CD4-positive, alpha-beta T cell treated with Interleukin-15 for 1 hour (primary cell): ENCODE data around the gene RSPH9.

Source experiments
- DNase-seq: peaks from one replicate; pipeline ENCODE4 v3.0.0-alpha.2; 2020

RSPH9 gene, protein sequence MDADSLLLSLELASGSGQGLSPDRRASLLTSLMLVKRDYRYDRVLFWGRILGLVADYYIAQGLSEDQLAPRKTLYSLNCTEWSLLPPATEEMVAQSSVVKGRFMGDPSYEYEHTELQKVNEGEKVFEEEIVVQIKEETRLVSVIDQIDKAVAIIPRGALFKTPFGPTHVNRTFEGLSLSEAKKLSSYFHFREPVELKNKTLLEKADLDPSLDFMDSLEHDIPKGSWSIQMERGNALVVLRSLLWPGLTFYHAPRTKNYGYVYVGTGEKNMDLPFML

DNA sequence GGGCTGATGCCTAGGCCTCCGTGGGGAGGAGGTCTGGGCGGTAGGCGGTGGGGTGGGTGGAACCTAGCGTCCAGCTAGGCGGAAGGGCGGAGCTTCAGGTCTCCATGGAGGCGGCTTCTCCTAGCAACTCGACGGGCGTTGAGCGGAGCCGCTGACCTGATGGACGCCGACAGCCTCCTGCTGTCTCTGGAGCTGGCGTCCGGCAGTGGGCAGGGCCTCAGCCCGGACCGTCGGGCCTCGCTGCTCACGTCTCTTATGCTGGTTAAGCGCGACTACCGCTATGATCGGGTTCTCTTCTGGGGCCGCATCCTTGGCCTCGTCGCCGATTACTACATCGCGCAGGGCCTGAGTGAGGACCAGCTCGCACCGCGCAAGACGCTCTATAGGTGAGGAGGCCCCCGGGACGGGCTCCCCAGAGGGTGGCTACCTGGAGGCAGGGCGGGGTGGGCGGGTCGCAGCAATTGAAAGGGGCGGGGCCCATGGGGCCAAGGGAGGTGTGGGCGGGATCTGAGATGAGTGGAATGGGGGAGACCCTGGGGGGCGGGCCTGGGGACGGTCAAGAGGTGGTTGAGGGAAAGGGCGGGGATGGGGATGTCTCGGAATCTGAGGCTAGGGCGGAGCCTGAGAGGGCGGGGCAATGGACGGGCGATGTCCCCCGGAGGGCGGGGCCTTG, at the start of gene RSPH9:
TSS of gene RSPH9 (plus strand) at position 97 of the 673 bp plus-strand sequence. CDS start at position 160, 63 bp downstream.
- peak; percentile 72 for DNase-seq

DNA sequence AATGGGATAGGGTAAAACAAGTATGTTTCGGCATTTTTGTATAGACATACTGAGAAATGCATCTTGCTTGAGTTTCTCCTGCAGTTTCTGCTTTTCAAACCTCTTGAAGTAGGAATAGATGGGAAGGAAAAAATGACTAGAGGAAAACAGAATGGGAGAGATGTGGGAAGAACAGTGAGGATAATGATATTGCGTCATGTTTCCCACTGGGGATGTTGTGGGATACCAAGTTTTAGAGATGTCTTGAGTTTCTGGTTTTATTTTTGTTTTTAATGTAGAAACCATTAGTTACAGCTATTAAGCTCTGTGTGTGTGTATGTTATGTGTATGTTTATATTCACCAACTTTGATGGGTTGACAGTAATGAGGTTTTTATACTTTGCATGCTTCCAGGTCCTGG, 44.2 kb upstream of the RSPH9 start:
- DNase-seq = no peak

DNA sequence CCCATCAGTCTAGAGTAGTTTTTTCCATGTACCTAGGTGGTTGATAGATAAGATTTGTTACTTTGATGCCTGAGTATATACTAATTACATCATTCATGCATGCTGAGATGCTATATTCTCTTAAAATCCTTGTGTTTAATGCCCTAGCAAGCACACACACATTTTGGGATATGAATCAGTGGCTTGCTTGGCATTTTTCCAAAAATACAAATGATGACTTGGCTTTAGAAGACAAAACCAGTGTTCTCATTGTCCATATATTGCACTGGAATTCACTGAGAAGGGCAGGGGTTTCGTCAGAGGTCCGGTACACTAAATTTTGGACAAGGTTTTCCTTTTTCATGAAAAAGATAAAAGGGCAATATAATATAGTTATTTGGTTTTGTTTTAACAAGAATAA, 40.7 kb upstream of the RSPH9 start:
- no peak for DNase-seq

DNA sequence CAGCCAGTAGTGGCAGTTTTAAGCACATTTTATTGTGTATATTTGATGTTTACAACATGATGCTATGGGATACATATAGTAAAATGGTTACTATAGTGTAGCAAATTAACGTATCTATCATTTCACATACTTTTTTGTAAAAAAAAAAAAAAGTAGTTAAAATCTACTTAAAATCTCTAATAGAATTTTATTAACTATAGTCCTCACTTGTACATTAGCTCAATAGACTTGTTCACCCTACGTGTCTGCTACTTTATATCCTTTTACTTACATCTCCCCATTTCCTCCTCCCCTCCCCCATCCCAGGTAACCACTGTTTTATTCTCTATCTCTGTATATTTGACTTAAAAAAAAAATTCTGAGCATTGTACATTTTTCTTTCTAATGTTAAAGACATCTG, 38.8 kb upstream of the RSPH9 start:
- no peak for DNase-seq

DNA sequence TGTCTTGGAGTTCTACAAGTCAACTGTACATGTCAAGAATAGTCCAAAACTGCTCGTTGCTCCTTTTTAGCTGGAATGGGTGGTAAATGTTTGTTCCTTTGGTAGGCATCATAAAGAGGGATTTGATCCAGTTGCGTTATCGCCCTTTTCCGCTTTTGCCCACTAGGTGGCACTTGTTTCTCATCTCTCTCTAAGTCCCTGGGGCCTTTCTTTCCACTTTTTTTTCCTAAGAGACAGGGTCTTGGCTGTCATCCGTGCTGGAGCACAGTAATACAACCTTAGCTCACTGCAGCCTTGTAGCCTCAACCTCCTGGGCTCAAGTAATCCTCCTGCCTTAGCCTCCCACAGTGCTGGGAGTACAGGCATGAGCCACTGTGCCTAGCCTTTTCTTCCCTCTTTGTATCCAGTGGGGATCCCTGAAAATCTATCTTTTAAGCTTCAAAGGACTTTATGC, 36.5 kb upstream of the RSPH9 start:
- no peak for DNase-seq

DNA sequence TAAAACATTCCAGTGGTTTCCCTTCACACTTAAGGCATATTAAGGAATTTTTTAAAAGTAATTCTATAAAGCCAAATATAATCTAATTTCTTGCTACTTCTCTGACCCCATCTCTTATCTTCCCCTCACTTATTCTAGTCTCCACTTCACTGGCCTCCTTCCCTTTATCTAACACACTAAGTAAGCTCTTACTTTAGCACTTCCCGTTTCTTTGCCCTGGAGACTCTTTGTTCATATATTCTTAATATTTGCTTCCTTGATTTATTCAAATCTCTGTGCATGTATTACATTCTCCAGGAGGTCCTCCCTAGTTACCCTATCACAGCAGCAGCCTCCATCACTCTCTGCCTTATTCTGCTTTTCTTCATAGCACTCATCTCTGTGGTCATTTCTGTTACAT, 36.0 kb upstream of the RSPH9 start:
- DNase-seq = no peak

DNA sequence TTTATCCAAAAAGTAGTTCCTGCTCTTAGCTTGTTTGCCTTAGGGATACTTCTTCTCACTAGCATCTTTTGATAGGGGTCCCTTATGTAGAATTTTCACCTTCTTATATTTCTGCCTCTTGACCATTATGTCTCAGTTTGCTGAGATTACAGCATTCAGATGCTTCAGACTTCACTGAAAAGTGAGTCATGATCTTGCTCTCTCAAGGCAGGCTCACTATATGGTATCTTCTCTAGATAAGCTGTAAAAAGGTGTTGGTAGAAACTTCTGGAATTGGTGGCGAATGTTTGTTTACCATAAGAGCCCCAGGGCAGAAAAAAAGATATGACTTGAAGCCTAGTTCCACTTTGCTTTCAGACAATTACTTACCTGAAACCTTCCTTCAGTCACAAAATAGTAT, 35.4 kb upstream of the RSPH9 start:
- no peak for DNase-seq

DNA sequence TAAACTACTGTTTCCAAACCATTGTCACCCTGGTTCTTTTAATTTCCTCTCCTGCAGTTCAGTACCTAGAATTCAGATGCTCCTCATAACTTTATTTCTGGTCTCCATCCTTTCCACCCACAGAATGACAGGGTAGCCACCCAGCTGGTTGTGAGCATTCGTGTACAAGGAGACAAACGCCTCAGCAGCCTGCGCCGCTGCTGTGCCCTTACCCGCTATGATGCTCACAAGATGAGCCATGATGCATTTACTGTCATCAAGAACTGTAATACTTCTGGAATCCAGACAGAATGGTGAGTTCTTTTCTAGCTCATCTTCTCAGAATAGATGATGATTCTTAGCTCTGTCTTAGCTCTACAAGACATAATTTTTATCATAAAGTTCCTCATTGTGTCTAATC, 34.4 kb upstream of the RSPH9 start:
- no peak for DNase-seq

DNA sequence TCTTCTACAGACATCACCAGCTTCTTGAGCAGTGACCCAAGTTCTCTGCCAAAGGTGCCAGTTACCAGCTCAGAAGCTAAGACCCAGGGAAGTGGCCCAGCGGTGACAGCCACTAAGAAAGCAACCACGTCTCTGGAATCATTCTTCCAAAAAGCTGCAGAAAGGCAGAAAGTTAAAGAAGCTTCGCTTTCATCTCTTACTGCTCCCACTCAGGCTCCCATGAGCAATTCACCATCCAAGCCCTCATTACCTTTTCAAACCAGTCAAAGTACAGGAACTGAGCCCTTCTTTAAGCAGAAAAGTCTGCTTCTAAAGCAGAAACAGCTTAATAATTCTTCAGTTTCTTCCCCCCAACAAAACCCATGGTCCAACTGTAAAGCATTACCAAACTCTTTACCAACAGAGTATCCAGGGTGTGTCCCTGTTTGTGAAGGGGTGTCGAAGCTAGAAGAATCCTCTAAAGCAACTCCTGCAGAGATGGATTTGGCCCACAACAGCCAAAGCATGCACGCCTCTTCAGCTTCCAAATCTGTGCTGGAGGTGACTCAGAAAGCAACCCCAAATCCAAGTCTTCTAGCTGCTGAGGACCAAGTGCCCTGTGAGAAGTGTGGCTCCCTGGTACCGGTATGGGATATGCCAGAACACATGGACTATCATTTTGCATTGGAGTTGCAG, 31.0 kb upstream of the RSPH9 start:
- DNase-seq = no peak

DNA sequence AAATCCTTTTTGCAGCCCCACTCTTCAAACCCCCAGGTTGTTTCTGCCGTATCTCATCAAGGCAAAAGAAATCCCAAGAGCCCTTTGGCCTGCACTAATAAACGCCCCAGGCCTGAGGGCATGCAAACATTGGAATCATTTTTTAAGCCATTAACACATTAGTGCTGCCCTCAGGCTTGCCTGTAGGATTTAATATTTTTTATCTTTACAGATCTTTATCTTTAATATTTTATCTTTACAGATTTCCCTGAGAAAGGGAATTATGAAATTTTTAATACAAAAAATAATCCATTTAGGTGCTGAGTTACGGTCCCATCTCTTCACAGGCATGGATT, 30.5 kb upstream of the RSPH9 start:
- DNase-seq = no peak

DNA sequence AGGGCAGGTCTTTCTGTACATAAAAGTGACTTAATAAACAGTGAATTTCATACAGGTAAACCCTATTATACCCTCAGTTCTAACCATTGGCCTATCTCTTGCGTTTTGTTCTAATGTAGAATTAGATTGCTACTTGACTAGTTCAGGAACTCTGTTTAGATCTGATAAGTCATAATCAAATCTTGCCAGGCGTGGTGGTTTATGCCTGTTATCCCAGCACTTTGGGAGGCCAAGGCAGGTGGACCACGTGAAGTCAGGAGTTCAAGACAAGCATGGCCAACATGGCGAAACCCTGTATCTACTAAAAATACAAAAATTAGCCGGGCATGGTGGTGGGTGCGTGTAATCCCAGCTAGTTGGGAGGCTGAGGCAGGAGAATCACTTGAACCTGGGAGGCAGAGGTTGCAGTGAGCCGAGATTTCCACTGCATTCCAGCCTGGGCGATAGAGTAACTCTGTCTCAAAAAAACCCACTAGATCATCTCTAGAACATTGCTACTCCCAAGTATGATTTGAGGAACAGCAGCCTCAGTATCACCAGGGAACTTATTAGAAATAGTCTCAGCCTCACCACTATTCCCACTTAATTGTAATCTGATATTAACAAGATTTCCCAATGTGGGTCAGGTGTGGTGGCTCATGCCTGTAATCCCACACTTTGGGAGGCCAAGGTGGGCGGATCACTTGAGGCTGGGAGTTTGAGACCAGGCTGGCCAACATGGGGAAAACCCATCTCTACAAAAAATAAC, 27.9 kb upstream of the RSPH9 start:
- no peak for DNase-seq

DNA sequence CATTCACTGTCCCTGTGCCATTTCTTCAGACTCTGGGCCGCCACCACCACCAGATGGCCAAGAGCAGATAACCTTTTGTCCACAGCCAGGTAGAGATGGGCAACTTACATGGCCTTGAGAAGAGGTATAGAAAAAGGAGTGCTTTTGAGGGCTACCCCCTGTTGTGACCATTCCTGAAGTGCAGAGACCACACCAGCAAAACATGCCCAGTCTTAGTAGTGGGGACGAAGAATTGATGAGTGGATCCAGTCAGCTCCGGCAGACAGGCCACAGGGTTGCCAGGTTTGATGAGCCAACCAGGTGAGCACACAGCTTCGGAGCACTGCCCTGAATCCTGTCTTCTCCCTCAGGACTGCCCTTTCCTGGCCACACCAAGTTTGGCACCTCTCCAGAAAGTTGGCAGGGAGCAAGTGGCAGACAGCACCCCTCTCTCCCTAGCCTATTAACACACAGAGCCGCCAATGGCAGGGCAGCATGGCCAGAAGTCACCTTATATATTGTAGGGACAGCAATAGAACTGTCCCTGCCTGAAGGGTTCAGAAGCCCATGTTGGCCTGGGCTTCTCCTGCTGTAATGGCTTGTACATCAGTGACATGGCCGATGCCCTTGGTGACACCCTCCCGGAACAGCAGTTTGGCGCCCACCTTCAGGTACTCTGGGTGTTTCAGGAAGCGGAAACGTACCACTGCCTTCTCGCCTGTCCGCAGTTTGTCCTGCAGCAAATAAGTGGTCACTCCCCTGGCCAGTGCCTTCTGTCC, 23.6 kb upstream of the RSPH9 start:
- no peak for DNase-seq

DNA sequence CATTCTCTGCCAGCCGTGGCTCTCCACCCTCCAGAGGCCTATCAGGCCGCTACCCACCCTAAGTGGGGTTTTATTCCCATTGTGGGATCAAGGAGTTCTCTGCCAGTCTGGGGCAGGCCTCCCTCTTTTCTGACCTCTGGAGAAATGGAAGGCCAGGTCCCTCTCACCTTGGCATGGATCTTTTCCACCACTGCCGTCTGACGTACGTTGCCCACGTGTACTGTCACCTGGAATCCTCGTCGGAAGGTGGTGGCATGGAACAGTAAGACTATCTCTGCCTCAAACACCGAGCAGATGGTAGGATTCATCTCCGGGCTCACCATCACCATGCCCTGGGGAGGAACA, 23.0 kb upstream of the RSPH9 start:
- no peak for DNase-seq

DNA sequence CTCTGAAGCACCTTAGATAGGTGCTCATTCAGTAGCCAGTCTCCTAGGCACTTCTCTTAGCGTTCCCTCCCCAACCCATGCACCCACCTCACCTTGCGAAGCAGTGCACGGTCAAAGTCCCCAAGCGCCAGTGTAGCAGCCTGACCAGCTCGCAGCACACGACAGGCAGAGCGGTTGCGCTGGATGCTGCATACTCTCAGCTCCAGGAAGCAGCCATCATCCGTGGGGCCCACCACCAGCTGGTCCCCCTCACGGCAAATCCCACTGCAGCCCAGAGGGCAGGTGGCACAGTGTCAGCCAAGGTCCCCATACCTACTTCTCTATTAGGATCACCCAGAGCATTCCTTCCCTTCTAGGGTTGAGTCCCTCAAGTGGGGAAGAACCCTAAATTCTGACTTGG, 22.3 kb upstream of the RSPH9 start:
- DNase-seq = no peak

DNA sequence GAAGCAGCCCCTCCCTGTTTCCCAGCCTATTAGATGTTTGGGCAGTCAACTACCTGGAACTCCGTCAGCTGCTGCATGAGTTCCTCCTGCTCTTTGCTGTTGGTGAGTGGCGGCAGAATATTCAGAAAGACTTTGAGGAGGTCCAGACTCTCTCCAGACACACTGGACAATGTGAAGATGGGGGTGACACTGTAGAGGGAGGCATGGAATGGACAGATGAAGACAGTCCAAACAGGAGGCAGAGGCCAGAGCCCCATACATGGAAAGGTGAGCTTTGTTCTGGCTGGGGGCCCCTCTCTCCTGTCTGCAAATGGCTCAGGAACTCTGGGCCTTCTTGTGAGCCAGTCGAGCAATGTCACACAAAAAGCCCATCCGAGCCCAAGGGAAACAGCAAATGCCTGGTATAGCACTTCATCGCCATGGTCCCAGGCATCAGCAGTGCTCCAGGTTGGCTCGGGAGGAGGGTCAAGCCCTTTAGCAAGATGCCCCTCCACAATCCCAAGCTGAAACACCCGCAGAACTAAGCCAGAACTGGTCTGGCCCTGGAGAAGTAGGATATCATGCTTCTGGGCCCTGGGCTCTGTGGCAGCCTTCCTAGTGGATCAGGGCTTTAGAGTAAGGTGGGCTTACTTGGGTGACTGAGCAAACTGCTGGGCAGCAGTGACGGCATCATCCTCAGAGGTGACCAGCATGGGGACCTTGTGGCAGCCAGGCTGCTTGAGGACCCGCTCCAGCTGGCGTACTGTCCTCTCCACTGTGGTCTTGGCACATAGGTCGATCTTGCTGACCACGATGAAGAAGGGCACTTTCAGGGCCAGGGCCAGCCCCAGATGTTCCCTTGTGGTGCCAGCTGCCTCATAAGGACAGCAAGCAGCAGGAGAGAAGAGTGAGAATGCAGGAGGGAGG, 20.7 kb upstream of the RSPH9 start:
- no peak for DNase-seq

DNA sequence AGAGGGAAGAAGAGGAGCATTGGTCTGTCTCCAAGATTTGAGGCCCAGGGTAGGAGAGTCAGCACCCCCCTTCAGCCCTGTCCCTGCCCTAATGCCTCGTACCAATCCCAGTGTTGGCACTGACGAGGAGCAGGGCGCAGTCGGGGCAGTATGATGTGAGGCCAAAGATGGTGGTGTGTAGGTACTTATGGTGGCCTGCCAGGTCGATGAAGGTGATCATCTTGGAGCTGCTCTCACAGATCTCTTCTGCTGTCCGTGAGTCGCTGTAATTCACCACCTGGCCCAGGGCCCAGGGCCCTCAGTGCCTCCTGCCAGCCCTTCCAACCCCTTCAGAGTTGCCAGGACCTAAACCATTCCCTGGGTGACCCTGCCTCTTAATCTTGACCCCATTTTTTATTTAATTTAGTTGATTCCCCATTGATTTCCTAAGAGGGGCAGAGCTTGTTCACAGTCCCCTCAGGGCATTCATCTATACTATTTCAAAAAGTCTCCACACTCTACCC, 20.0 kb upstream of the RSPH9 start:
- DNase-seq = no peak

DNA sequence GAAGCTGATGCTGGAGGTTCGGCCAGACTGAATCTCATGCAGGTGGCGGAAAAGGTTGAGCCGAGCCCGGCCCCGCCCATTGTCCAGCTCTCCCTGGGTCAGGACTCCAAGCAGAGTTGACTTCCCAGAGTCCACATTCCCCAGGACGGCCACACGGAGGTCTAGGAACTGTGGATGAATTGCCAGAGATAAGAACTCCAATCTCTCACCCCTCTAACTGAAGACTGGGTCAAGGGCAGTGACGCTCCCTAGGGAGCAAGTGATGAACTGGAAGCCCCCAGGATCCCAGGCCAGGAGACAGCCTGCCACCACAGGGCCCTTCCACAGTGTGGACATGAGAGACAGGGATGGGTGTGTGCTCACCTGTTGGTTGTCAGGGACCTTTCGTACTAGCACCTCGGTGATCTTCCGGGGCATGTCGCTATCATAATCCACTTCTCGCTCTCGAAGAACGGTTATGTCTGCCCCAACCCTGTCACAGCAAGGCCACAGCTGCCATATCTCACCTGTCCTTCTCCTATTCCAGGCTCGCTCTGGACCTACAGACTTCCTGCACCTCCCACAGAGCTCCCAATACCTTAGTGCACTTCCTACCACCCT, 19.3 kb upstream of the RSPH9 start:
- no peak for DNase-seq

DNA sequence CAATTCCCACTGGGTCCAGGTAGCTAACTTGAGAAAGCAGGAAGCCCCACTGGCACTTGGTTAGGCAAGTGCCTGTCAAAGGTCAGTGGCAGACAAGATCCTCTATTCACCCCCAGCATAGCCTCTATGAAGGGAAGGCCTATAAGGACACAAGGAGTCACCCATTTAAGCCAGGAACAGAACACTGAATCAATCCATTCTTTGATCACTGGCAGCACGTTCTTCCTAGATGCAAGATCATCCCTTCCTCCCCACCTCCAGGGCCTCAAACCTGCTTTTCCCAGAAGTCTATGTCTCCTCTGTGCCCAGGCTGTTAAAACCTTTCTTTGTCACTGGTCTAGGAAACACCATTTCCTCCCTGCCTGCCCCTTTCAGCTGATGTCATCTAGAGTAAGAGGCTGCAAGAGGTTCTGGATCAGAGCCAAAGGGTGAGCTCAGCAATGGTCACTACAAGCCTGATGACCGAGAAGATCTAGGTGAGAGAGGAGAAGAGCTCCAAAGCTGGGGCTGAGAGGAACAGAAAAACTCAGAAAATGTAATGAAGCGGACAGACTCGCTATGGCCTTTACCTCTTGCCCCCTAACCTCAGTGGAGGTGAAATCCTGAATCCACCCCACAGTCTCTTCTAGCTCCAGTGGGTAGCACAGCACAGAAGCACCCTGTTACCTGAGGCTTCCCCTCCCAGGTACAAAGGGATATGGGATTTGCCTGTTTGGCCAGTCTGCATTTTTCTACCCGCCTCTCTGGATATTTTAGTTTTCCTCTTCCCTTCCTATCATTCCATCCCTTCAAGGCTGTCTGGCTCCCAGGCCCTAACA, 17.6 kb upstream of the RSPH9 start:
- DNase-seq = peak; percentile 59

DNA sequence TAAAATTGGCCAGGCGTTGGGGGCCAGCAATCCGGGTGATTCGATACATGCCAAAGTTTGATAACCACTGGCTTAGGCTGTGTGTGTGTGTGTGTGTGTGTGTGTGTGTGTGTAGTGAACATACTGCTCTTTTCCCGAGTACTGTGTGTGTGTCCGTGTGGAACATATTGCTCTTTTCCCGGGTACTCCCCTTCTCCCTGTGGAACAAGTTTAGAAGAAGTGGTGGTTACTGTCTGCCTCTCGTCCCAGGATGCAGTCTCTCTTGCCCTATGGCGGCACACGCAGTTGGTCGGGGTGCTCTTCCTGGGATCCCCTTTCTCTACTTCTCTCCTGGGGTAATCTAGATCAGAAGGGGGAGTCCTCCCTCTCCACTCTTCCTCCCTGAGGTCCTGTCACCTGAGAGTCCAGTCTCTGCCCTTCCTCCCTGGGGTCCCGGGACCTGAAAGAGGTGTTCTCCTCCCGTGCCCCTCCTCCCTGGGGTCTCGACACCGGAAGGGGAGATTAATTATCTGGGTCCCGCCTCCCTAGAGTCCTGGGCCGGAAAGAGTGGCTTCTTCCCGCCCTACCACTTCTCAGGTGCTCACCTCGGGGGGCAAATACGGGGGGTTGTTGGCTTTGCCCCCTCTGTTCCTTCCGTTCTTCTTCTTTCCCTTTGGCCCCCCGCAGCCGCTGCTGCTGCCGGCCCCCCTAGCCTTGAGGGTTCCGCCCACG, 16.3 kb upstream of the RSPH9 start:
- DNase-seq = peak; percentile 53

DNA sequence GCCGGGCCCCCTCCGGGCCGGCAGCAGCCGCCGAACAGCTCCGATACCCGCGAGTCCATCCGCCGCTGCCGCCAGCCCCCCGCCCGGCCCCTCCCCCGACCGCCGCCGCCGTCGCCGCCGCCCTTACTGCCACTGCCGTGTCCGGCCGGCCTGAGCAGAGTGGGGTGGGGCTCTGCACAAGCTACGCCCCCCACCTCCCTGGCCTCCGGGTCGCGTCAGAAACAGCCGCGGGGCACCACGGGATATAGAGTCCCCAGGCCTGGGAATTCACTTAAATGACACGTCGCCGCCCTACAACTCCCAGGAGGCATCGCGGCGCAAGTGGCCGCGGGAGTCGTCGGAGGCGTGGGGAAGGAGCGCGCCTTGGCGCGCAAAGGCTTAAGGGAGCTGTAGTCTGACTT, 15.7 kb upstream of the RSPH9 start, which contains the start of gene GTPBP2:
TSS of gene GTPBP2 (minus strand) at position 161 of the 401 bp plus-strand sequence. CDS start at position 59, 102 bp downstream.
- DNase-seq = peak; percentile 96
